OCI-LY1 (cell line): ENCODE measurements around the gene EIF5A.

Source experiments
- EZH2 ChIP-seq: fragments of 200-600 bp; sonication (generic), shearing (Covaris generic); IDR thresholded peaks from 2 replicates; pipeline ENCODE4 v1.8.0; 2017; ENCODE audit warnings: borderline replicate concordance, mixed run types, mild to moderate bottlenecking, antibody characterized with exemption, low read length, moderate library complexity, mixed read lengths
- TF ChIP-seq, protein P1 (sequence below): fragments of 200-600 bp; sonication (generic), shearing (Covaris generic); IDR thresholded peaks from 2 replicates; pipeline ENCODE4 v1.5.1; 2017; ENCODE audit warnings: mild to moderate bottlenecking, antibody characterized with exemption, low read length, moderate library complexity, mixed read lengths

DNA sequence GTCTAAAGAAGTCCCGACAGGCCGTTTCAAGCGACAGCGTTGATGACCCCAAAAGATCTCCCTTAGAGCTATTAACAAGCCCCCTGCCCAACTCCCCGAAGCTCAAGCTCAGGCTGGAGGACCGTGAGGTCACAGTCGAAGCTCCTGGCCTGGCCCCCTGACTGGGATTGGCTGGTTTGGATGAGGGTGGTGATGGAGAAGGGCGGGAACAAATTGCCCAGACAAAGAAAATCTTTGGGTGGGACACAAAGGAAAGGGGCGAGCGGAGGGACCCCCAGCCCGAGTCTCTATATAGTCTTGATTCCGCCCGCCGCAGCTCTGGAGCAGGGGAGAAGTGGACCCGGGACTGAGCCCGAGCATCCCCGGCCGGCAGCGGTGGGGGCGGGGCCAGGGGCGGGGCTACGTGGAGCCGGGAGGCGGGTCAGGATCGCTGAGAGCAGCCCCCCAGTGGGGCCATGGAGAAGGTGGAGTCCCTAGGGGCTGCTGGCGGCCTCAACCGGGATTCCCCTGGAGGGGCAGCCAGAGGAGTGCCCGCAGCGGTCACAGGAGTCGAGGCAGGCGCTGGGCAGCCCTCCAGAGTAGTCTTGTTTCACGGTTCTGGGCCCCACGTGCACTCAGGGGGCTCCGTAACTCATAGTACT is 22.7 kb downstream of the EIF5A start:
- TF ChIP-seq, protein P1, sequence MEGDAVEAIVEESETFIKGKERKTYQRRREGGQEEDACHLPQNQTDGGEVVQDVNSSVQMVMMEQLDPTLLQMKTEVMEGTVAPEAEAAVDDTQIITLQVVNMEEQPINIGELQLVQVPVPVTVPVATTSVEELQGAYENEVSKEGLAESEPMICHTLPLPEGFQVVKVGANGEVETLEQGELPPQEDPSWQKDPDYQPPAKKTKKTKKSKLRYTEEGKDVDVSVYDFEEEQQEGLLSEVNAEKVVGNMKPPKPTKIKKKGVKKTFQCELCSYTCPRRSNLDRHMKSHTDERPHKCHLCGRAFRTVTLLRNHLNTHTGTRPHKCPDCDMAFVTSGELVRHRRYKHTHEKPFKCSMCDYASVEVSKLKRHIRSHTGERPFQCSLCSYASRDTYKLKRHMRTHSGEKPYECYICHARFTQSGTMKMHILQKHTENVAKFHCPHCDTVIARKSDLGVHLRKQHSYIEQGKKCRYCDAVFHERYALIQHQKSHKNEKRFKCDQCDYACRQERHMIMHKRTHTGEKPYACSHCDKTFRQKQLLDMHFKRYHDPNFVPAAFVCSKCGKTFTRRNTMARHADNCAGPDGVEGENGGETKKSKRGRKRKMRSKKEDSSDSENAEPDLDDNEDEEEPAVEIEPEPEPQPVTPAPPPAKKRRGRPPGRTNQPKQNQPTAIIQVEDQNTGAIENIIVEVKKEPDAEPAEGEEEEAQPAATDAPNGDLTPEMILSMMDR: no peak
- TF ChIP-seq EZH2: no peak
